GM18951 (cell line): ENCODE data around the gene CHI3L2.

Experiments
- POLR2A ChIP-seq: IDR thresholded peaks from 4 replicates; pipeline ENCODE4 v1.6.1; 2011; ENCODE audit warnings: mild to moderate bottlenecking; ENCODE audit not compliant: insufficient read length, insufficient read depth; ENCODE audit errors: extremely low read depth
- in situ Hi-C: fragments of 300-500 bp; cut with MboI; formaldehyde crosslinking; loops from one replicate; pipeline ENCODE4 v1.12.0; 2022; ENCODE audit warnings: low sequenced_read_pairs, mixed read lengths, inconsistent platforms; ENCODE audit not compliant: unreplicated experiment

Gene CHI3L2, protein sequence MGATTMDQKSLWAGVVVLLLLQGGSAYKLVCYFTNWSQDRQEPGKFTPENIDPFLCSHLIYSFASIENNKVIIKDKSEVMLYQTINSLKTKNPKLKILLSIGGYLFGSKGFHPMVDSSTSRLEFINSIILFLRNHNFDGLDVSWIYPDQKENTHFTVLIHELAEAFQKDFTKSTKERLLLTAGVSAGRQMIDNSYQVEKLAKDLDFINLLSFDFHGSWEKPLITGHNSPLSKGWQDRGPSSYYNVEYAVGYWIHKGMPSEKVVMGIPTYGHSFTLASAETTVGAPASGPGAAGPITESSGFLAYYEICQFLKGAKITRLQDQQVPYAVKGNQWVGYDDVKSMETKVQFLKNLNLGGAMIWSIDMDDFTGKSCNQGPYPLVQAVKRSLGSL

DNA sequence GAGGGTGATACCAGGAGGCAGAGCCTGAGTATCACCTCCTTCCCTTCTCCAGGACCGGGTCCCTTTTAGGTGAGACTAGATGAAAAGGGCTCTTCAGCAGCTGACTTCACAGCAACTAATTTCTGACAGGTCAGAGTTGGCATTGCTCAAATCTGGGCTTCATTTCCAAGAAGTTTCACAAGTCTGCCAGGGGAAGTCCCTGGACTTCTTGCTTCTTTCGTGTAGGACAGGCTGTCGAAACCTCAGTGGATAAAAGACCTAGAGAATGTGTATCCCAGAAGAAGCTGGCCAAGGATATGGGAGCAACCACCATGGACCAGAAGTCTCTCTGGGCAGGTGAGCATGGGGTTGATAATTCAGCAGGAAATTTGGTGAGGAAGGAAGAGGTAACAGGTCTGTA lies at the start of gene CHI3L2:
CHI3L2 (plus strand) TSS at position 280 of the 400 bp plus-strand sequence; CDS start at position 297, 17 bp downstream.
- TF ChIP-seq POLR2A = no peak
- in situ Hi-C loops = loop anchor here (5.0 to 25.0 kb wide), 3 partner anchors 105 to 535 kb away; partner anchors contain the start of gene DDX20

DNA sequence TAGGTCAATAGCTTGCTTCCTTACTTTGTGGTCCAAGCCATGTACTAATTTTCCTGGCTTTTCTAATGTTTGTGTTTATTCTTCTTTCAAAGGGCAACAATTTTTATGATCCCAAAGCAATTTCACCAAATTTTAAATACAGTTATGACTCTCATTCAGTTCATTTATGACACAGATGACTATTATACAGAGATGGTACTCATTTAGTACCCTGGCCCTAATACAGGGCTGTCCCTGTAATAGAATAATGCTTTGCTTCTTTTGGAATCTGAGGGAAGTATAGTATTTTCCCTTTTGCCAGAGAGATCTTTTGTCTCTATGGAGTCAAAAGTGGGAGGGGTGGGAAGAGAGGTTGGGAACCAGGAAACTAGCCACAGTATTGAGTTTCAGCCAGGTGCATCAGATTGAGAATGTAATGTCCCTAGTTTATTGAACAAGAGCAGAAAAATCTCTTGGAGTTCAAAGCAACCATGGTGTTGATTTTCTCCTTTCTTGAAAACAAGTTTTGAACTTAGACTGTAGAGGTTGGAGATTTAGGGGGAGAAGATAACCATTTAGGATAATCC lies 47.5 kb upstream of the CHI3L2 start:
- in situ Hi-C loops = no loop called here

DNA sequence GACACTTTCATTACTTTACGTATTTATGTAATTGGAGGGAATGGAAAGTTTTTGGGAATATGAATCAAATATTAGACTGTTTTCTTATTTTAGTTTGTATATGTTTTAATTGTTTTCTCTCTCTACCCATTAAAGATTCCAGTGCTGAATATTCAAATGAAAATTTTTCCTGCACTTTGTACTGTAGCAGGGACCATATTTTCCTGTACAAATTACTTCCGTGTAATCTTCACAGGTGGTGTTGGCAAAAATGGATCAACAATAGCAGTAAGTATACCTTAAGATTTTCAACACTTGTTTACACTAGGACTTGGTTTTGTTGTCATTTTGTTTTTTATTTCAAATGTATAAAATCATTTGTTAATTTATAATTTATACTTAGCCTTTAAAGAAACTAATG lies 45.5 kb upstream of the CHI3L2 start:
- TF ChIP-seq POLR2A = no peak
- in situ Hi-C loops = no loop called here

More for the DNA sequence above, 47.5 kb upstream of the CHI3L2 start:
- TF ChIP-seq POLR2A = no peak

DNA sequence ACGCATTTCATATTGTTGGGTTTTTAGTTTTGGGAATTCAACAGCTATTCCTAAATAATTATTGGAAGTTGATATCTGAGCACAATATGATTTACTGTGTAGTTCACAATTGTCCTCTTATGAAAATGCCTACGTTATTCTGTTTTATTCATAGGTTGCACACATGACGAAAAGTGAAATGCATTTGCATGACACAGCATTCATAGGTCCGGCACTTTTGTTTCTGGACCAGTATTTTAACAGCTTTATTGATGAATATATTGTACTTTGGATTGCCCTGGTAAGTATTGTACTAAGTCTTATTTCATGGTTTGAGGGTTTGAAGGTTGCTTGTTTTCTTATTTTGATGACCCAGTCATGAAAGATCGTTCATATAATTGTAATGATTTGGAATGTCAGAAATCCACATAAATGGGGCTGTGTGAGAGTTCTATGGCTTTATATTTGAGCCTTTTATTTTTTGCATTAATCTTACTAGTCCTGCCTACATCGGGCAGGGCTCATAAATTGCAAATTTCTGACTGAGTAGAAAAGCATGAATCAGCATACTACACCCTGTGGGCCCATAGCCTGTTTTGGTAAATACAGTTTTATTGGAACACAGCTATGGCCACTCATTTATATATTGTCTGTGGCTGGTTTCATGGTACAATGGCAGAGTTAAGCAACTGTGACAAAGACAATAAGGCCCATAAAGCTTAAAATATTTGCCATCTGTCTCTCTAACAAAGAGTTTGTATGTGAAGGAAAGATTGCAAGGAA lies 44.0 kb upstream of the CHI3L2 start:
- TF ChIP-seq POLR2A = no peak
- in situ Hi-C loops = no loop called here

DNA sequence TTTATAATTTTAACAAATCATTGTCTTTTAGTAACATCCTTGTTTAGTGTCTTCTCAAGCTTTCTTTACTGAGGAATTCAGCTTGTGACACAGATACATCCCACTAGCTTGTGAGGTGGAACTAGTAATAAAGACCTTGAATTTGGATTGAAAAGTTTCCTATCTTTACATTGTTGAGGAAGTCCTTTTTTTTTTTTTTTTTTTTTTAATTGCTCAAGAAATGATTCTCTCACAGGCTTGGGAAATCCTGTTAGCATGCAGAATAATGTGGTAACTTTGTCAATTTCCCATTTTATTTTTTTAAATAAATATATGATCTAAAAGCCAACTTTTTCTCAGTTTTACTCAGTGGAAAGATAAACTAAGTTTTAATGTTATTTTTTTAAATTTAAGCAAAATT lies 42.9 kb upstream of the CHI3L2 start:
- in situ Hi-C loops = no loop called here
- no peak for TF ChIP-seq POLR2A

DNA sequence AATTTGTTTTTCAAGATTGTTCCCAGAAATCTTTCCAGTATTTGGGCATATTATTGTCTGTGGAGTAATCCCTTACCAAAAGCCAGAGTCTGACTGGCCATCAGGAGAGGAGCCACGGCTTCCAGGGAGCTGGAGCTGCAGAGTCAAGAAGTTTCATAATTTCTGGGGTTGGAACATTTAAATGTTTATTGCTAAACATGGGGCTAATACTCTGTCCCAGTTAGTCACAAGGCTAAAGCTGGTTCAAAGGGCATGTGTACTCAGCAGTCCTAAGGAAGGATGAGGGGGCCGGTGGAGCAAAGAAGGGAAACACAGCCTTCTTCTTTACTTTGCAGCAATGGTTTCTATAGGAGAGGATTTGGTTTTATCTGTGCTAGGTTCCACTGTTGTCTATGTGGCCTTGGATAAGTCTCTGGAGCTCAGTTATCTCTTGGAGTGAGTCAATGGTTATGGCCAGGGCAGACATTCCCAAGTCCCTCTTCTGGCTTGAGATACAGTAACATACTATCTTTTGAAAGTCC lies 36.5 kb upstream of the CHI3L2 start:
- in situ Hi-C loops = no loop called here
- TF ChIP-seq POLR2A = peak; percentile 15

DNA sequence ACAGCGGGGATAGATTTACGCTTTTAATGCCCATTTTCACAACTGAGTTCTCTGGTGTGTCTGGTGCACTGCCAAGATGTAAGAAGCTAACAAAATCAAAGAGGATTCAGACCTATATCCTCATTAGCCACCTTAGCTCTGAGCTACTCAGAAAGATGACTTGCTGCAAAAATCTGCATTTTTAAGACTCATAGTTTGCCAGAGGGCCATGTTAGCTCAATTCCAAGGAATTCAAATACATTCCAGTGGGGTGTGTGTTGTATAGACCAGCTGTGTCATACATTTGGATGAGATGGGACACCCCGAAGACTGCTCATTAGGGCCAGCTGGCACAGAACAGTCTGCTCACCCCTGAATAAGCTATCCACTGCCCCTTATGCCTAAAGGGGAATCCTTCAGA lies 36.0 kb upstream of the CHI3L2 start:
- in situ Hi-C loops = no loop called here
- TF ChIP-seq POLR2A = no peak

DNA sequence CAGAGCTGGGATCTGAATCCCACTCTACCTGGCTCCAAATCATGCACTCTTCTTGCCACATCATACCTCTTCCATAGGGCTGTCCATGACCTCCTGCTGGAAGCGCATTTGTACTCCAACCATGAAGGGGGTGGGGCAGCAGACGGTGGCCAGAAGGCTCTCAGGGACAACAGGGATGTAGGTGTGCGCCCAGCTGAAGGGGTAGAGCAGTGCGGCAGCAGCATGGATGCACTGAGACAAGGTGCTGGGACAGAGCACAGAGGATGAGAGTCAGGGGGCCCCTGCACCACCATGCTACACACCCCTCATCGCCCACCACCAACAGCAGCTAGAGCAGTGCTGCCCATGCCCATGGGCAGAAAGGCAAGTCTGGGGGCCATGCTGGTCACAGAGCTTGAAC lies 35.4 kb upstream of the CHI3L2 start:
- in situ Hi-C loops = no loop called here
- TF ChIP-seq POLR2A = no peak

DNA sequence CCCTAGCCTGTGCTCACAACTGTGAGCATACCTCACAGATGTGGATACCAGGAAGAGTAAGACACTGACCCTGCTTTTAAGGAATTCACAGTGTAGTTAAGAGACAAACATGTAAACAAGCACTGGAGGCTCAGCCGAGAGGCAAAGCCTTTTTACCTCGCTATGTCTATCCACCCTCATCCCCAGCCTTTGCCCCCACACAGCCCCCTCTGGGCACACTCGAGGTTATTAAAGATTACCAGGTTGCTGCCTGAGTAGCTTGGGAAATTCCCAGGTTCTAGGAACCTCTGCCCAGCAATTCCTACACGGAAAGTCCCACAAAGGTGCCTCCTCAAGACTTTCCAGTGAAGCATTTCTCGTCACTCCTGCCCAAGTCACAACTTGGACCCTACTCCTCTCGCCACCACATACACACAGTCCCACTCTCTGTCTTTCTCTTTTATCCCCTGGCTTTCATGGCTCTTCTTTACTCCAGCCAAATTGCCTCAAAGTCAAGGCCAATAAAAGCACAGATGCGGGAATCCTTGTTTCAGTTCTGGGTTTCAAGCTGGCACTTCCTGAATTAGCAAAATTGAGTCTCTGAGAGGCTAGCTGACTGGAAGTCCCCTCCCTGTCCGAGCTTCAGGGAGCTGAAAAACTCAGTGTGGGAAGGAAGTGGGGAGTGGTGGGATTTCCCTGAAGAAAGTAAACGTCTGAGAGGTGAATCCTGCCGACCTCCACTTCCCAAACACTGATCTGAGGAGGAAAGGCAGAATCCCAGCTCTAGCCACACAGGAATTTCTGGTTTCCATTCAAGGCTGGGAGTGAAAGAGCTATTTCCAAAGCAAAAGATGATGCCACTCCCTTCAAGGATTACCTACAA lies 34.6 kb upstream of the CHI3L2 start:
- TF ChIP-seq POLR2A = no peak
- in situ Hi-C loops = no loop called here

DNA sequence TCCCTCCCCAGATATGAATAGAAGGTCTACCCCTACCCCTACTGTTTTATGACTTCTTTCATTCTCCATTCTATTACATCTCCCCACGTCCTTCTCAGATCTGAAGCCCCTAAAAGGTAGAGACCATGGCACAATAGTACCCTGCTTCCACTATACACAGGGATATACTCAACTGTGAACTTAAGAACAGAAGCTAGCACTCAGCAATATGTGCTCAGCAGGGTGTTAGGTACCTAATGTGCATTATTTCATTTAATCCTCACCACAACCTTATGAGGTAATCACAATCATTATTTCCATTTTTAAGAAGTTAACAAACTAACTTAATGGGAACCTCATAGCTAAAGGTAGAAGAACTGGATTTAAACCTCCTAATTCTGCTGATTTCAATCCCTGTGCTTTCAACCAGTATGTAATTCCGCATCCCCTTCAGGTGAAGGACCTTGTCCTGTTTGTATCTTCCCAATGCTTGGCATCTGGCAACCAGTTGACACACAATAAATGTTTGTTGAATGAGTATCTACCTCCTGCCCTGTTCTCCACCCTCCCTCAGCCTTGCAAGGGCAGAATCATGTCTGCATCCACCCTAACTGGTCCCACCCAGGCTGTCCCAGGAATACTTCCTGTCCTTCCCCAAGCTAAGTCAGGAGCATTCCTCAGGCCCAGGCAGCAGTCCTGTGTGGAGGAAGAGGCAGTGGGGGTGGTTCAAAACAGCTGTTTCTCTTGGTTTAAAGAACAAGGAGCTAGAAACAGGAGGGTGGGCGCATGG lies 33.6 kb upstream of the CHI3L2 start:
- in situ Hi-C loops = no loop called here
- TF ChIP-seq POLR2A = peak; percentile 20

DNA sequence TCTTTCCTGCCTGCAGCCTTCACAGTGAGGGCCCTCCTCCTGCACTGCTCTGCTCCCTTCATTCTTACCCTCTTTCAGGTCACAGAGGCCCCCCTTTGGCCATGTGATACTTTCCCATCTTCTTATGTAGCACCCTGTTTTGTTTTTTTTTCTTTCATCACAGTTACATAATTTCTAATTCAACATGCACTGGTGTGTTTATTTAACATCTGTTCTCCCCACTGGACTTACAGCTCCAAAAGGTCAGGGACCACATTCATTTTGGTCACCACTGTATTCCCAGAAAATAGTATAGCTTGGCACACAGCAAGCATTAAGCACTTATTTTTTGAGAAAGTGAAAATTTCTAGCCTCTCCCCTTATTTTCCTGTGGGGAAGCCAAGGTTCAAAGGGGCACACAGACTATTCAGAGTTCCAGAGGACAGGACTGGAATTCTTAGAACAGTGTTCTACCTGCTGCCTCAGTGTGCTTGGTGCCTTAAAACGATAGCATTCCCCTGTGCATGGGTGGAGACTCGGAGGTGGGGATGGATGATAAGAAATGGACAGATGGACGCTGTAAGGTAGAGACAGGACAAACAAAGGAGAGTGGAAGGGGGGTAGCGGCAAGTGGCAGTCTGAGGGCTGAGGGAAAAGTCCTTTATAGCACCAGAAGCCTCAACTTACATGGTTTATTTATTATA lies 32.4 kb upstream of the CHI3L2 start:
- in situ Hi-C loops = no loop called here
- TF ChIP-seq POLR2A = no peak
